ENCODE results near the gene AKNA. TPM values are rescaled to one million over a fixed set of nuclear protein-coding genes. Genes with fewer than 3 reads are reported as not detected.
A peak's percentile ranks its signal among the peaks of the same experiment; 100 is the strongest.

AKNA gene, protein sequence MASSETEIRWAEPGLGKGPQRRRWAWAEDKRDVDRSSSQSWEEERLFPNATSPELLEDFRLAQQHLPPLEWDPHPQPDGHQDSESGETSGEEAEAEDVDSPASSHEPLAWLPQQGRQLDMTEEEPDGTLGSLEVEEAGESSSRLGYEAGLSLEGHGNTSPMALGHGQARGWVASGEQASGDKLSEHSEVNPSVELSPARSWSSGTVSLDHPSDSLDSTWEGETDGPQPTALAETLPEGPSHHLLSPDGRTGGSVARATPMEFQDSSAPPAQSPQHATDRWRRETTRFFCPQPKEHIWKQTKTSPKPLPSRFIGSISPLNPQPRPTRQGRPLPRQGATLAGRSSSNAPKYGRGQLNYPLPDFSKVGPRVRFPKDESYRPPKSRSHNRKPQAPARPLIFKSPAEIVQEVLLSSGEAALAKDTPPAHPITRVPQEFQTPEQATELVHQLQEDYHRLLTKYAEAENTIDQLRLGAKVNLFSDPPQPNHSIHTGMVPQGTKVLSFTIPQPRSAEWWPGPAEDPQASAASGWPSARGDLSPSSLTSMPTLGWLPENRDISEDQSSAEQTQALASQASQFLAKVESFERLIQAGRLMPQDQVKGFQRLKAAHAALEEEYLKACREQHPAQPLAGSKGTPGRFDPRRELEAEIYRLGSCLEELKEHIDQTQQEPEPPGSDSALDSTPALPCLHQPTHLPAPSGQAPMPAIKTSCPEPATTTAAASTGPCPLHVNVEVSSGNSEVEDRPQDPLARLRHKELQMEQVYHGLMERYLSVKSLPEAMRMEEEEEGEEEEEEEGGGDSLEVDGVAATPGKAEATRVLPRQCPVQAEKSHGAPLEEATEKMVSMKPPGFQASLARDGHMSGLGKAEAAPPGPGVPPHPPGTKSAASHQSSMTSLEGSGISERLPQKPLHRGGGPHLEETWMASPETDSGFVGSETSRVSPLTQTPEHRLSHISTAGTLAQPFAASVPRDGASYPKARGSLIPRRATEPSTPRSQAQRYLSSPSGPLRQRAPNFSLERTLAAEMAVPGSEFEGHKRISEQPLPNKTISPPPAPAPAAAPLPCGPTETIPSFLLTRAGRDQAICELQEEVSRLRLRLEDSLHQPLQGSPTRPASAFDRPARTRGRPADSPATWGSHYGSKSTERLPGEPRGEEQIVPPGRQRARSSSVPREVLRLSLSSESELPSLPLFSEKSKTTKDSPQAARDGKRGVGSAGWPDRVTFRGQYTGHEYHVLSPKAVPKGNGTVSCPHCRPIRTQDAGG (N-terminal part only)
- 19.1 to 43.1 TPM (median 43.0 TPM) in 3 replicates for total RNA-seq
- long read RNA-seq, partial matches to known transcripts: 2 of 4 reads
- long read RNA-seq, other reads (novel, unspliced or antisense): 2 of 4 reads

DNA sequence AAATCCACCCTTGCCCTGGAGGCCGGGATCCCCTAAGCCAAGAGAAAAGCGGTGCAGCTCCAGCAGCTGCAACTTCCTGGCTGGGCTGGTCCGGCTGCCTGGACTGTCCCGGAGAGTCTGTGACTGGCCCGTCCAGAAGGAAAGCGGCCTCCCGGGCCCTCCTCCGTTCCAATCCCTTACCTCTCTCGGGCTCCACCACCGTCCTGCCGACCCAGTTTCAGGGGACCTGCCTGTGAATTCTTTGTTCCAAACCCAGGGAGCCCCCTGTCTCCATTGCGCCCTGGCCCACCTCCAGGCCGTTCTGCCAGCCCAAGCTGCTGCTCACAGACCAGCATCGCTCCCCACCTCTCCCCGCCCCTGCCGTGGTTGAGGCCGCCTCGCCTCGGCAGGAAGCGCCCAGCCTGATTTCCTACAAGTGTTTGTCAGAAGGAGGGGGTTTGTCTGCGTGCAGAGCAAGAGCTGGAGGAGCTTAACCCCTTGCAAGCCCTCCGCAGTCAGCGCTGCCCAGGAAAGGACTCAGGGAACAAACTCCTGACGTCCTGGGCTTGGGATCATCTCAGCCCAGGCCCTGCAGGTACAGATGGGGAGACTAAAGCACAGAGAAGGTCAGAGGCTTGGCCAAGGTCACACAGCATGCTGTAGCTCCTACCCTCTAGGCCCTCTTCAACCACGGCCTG is at the start of gene AKNA:
AKNA (minus strand) TSS at position 303 of the 677 bp plus-strand sequence. CDS start 6,649 bp downstream, outside the sequence.
- TF ChIP-seq, protein P1, sequence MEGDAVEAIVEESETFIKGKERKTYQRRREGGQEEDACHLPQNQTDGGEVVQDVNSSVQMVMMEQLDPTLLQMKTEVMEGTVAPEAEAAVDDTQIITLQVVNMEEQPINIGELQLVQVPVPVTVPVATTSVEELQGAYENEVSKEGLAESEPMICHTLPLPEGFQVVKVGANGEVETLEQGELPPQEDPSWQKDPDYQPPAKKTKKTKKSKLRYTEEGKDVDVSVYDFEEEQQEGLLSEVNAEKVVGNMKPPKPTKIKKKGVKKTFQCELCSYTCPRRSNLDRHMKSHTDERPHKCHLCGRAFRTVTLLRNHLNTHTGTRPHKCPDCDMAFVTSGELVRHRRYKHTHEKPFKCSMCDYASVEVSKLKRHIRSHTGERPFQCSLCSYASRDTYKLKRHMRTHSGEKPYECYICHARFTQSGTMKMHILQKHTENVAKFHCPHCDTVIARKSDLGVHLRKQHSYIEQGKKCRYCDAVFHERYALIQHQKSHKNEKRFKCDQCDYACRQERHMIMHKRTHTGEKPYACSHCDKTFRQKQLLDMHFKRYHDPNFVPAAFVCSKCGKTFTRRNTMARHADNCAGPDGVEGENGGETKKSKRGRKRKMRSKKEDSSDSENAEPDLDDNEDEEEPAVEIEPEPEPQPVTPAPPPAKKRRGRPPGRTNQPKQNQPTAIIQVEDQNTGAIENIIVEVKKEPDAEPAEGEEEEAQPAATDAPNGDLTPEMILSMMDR (IDR thresholded peaks at IDR 0.05): peak; percentile 6
- H3K36me3 Mint-ChIP-seq (ENCODE audit: low read depth): peaks cover 1% of the 10 kb centered on the region
- no peak for DNase-seq (ENCODE audit: low spot score)
- no peaks in the 10 kb centered on the region for H3K27me3 Mint-ChIP-seq (ENCODE audit: low read depth)
- no peaks in the 10 kb centered on the region for H3K9me3 Mint-ChIP-seq (ENCODE audit: low read depth)
- H3K27ac Mint-ChIP-seq (ENCODE audit: unreplicated experiment): peak within 1 kb of the TSS; percentile 95
- peak within 1 kb of the TSS; percentile 93 for H3K4me3 Mint-ChIP-seq (ENCODE audit: unreplicated experiment)
- peaks cover 76% of the 10 kb centered on the region for H3K4me1 Mint-ChIP-seq (ENCODE audit: low read depth)

DNA sequence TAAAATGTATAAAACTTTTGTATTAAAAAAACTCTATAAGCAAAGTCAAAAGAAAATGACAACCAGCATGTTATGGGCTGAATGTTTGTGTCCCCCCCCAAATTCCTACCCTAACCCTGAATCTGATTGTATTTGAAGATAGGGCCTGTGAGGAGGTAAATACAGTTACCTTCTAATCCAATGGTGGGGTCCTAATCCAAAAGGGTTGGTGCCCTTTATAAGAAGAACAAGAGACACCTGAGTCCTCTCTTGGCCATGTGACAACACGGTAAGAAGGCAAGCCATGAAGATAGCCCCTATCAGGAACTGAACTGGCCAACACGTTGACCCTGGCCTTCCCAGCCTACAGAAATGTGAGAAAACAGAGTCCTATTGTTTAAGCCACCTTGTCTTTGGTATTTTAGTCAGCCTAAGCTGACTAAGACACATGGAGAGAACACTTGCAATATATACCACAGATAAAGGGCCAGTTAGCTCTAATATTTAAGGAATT is 49.7 kb upstream of the AKNA start:
- TF ChIP-seq, protein P1 (IDR thresholded peaks at IDR 0.05): no peak
- H3K4me1 Mint-ChIP-seq (ENCODE audit: low read depth): no peaks in the 10 kb centered on the region
- H3K27ac Mint-ChIP-seq (ENCODE audit: unreplicated experiment): no peak overlapping the region
- H3K9me3 Mint-ChIP-seq (ENCODE audit: low read depth): no peaks in the 10 kb centered on the region
- H3K36me3 Mint-ChIP-seq (ENCODE audit: low read depth): no peaks in the 10 kb centered on the region
- H3K27me3 Mint-ChIP-seq (ENCODE audit: low read depth): no peaks in the 10 kb centered on the region
- no peak for DNase-seq (ENCODE audit: low spot score)
- H3K4me3 Mint-ChIP-seq (ENCODE audit: unreplicated experiment): no peak overlapping the region

DNA sequence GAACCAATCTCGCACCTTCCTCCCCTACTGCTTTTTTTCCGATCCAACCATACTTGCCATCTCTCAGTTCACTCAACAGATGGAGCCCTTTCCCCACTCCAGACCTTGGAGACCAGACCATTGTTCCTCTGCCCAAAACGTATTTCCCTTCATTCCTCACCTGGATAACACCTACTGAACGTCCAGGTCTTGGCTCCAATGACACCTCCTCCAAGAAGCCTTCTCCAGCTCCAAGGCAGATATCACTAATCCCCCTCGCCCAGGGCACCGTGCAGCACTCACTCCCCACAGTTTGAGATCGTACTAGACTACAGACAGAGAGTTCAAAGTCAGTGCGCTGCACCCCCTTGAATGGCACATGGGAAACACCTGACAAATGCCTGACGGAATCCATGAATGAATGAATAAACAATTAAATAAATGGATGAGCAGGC is 47.1 kb upstream of the AKNA start:
- Mint-ChIP-seq H3K36me3 (ENCODE audit: low read depth) (no peaks in the 10 kb centered on the region), H3K27ac (ENCODE audit: unreplicated experiment) (no peak overlapping the region), H3K9me3 (ENCODE audit: low read depth) (no peaks in the 10 kb centered on the region), H3K4me3 (ENCODE audit: unreplicated experiment) (no peak overlapping the region), H3K27me3 (ENCODE audit: low read depth) (no peaks in the 10 kb centered on the region), H3K4me1 (ENCODE audit: low read depth) (no peaks in the 10 kb centered on the region)
- DNase-seq (ENCODE audit: low spot score): no peak
- TF ChIP-seq, protein P1 (IDR thresholded peaks at IDR 0.05): peak; percentile 83

DNA sequence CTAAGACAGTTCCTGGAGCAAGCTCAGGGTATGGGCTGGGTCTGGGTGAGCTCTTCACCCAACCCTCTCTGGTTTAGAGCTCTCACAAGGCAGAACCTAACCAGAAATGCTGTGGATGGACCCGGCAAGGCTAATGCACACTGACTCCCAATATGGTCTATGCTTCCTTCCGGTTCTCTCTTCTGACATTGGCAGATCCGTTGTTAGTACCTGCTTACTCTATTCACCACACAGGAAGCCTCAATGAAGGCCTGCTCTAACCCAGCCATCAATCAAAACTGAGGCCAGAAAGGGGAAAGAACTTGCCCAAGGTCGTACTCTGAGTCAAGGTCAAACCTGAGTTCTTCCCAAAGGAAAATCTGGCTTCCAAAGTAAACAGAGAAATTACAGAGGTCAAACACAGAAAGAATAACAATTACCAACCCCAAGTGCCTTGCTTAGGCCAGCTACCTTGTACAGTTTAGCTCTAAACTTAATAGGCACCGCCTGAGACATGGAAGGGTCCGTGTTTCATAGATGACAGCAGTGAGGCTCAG is 46.0 kb upstream of the AKNA start:
- H3K4me1 Mint-ChIP-seq (ENCODE audit: low read depth): no peaks in the 10 kb centered on the region
- H3K27ac Mint-ChIP-seq (ENCODE audit: unreplicated experiment): no peak overlapping the region
- H3K36me3 Mint-ChIP-seq (ENCODE audit: low read depth): no peaks in the 10 kb centered on the region
- no peaks in the 10 kb centered on the region for H3K9me3 Mint-ChIP-seq (ENCODE audit: low read depth)
- no peak for DNase-seq (ENCODE audit: low spot score)
- TF ChIP-seq, protein P1 (IDR thresholded peaks at IDR 0.05): no peak
- H3K27me3 Mint-ChIP-seq (ENCODE audit: low read depth): no peaks in the 10 kb centered on the region
- H3K4me3 Mint-ChIP-seq (ENCODE audit: unreplicated experiment): no peak overlapping the region

Measured in chondrocyte (in vitro differentiated cells).